Thymus (tissue), 11 donors: ENCODE measurements around the gene CFAP410. TPM values are rescaled to one million over a fixed set of nuclear protein-coding genes. Genes with fewer than 3 reads are reported as not detected.

Experiments used
- DNase-seq, 9 donors: peaks; one replicate each; pipeline ENCODE4 v3.0.0-alpha.2; 2013; ENCODE audit warnings: low spot score in 9 of 9, low read depth in 6 of 9, missing footprints in 1 of 9
- H3K27ac ChIP-seq, 2 donors: one replicate each; pipeline ENCODE4 v1.5.1; 2013; ENCODE audit warnings: control low read depth in 1 of 2, low read depth in 1 of 2, low read length in 1 of 2, mild to moderate bottlenecking in 1 of 2, moderate library complexity in 1 of 2
- H3K27me3 ChIP-seq, 2 donors: one replicate each; pipeline ENCODE4 v1.5.1; 2013; ENCODE audit warnings: low read length in 1 of 2; ENCODE audit not compliant: control insufficient read depth in 2 of 2, insufficient read depth in 1 of 2
- H3K36me3 ChIP-seq, 2 donors: one replicate each; pipeline ENCODE4 v1.5.1; 2013; ENCODE audit warnings: low read length in 1 of 2, mild to moderate bottlenecking in 1 of 2, moderate library complexity in 1 of 2; ENCODE audit not compliant: control insufficient read depth in 2 of 2, insufficient read depth in 2 of 2
- H3K4me1 ChIP-seq, 2 donors: one replicate each; pipeline ENCODE4 v1.5.1; 2013; ENCODE audit warnings: low read length in 2 of 2; ENCODE audit not compliant: control insufficient read depth in 2 of 2, insufficient read depth in 2 of 2
- H3K4me3 ChIP-seq, 2 donors: one replicate each; pipeline ENCODE4 v1.5.1; 2013; ENCODE audit warnings: low read length in 2 of 2, control low read depth in 1 of 2, mild to moderate bottlenecking in 1 of 2
- H3K9me3 ChIP-seq, 2 donors: one replicate each; pipeline ENCODE4 v1.5.1; 2013; ENCODE audit warnings: low read length in 1 of 2, mild to moderate bottlenecking in 1 of 2; ENCODE audit not compliant: control insufficient read depth in 2 of 2, insufficient read depth in 1 of 2
- WGBS: extraction: QIAGEN DNeasy Blood & Tissue Kit; methylation state at CpG from one replicate; pipeline ENCODE4 v1.1.7; 2013; 5-methylcytosine and 5-hydroxymethylcytosine counted together
- polyA plus RNA-seq: library from polyadenylated mRNA; stranded (reverse); fragments of 200-250 nt; gene quantifications from one replicate; pipeline ENCODE4 v1.2.3, GENCODE V29; 2013
- total RNA-seq: library from RNA; stranded (reverse); fragments of 120-200 nt; gene quantifications from one replicate; pipeline ENCODE4 v1.2.4, GENCODE V29; 2013
- donor health status: healthy.

CFAP410 gene
- total and polyA plus RNA-seq, 2 donors: 15.3 to 62.5 TPM

GRCh38 chr21:44378646-44379514 lies 39.7 kb upstream of the CFAP410 start:
- peaks cover 0 to 14% of the 10 kb centered on the region in 2 donors for H3K9me3 ChIP-seq
- peaks cover 0 to 4% of the 10 kb centered on the region in 2 donors for H3K36me3 ChIP-seq
- no peak overlapping the region for H3K4me3 ChIP-seq
- WGBS: 98% methylated on average over 34 of the region's 34 CpGs
- no peaks in the 10 kb centered on the region for H3K27me3 ChIP-seq
- DNase-seq: no peak
- H3K4me1 ChIP-seq: peaks cover 0 to 6% of the 10 kb centered on the region in 2 donors
- H3K27ac ChIP-seq: no peak overlapping the region

GRCh38 chr21:44377922-44378645 lies 38.9 kb upstream of the CFAP410 start:
- peaks cover 0 to 6% of the 10 kb centered on the region in 2 donors for H3K4me1 ChIP-seq
- WGBS: 92% methylated on average over 22 of the region's 22 CpGs
- H3K27me3 ChIP-seq: no peaks in the 10 kb centered on the region
- H3K4me3 ChIP-seq: no peak overlapping the region
- H3K9me3 ChIP-seq: peaks cover 0 to 14% of the 10 kb centered on the region in 2 donors
- peaks cover 0 to 3% of the 10 kb centered on the region in 2 donors for H3K36me3 ChIP-seq
- DNase-seq: no peak
- no peak overlapping the region for H3K27ac ChIP-seq

- Histone ChIP-seq H3K36me3 (no peaks in the 10 kb centered on the region), H3K9me3 (peaks cover 0 to 14% of the 10 kb centered on the region in 2 donors), H3K4me1 (peaks cover 0 to 6% of the 10 kb centered on the region in 2 donors), H3K4me3 (no peak overlapping the region), H3K27ac (no peak overlapping the region), H3K27me3 (no peaks in the 10 kb centered on the region)
- 94% methylated on average over 24 of the region's 24 CpGs for WGBS
- no peak for DNase-seq
Measured at GRCh38 chr21:44377201-44377921, 38.2 kb upstream of the CFAP410 start.

- no peak overlapping the region for H3K4me3 ChIP-seq
- H3K9me3 ChIP-seq: peaks cover 0 to 14% of the 10 kb centered on the region in 2 donors
- H3K36me3 ChIP-seq: no peaks in the 10 kb centered on the region
- no peak for DNase-seq
- no peaks in the 10 kb centered on the region for H3K27me3 ChIP-seq
- 98% methylated on average over 9 of the region's 9 CpGs for WGBS
- H3K27ac ChIP-seq: no peak overlapping the region
- H3K4me1 ChIP-seq: peaks cover 0 to 6% of the 10 kb centered on the region in 2 donors
Measured at GRCh38 chr21:44376606-44377005, 37.4 kb upstream of the CFAP410 start.

GRCh38 chr21:44375761-44376241 lies 36.6 kb upstream of the CFAP410 start:
- H3K27ac ChIP-seq: no peak overlapping the region
- no peaks in the 10 kb centered on the region for H3K27me3 ChIP-seq
- H3K9me3 ChIP-seq: peaks cover 0 to 16% of the 10 kb centered on the region in 2 donors
- H3K36me3 ChIP-seq: no peaks in the 10 kb centered on the region
- no peak for DNase-seq
- no peak overlapping the region for H3K4me3 ChIP-seq
- WGBS: 96% methylated on average over 19 of the region's 19 CpGs
- peaks cover 0 to 6% of the 10 kb centered on the region in 2 donors for H3K4me1 ChIP-seq

- Histone ChIP-seq H3K27ac (no peak overlapping the region), H3K27me3 (no peaks in the 10 kb centered on the region), H3K36me3 (no peaks in the 10 kb centered on the region), H3K4me3 (no peak overlapping the region), H3K4me1 (peaks cover 0 to 6% of the 10 kb centered on the region in 2 donors), H3K9me3 (peaks cover 0 to 17% of the 10 kb centered on the region in 2 donors)
- 28% methylated on average over 10 of the region's 10 CpGs for WGBS
- DNase-seq: peak in 1 of 9 donors; percentile 47
Measured at GRCh38 chr21:44375281-44375651, 36.1 kb upstream of the CFAP410 start.

- Histone ChIP-seq H3K36me3 (no peaks in the 10 kb centered on the region), H3K4me3 (no peak overlapping the region), H3K27me3 (no peaks in the 10 kb centered on the region), H3K9me3 (peaks cover 0 to 17% of the 10 kb centered on the region in 2 donors), H3K27ac (no peak overlapping the region), H3K4me1 (peaks cover 0 to 6% of the 10 kb centered on the region in 2 donors)
- no peak for DNase-seq
- 85% methylated on average over 24 of the region's 24 CpGs for WGBS
Measured at GRCh38 chr21:44374601-44375280, 35.6 kb upstream of the CFAP410 start.

GRCh38 chr21:44372616-44373015 lies 33.4 kb upstream of the CFAP410 start:
- H3K27me3 ChIP-seq: no peaks in the 10 kb centered on the region
- 95% methylated on average over 8 of the region's 8 CpGs for WGBS

More at GRCh38 chr21:44372616-44373015, 33.4 kb upstream of the CFAP410 start:
- Histone ChIP-seq H3K4me1 (peaks cover 0 to 6% of the 10 kb centered on the region in 2 donors), H3K4me3 (no peak overlapping the region), H3K9me3 (peaks cover 0 to 13% of the 10 kb centered on the region in 2 donors), H3K36me3 (no peaks in the 10 kb centered on the region), H3K27ac (no peak overlapping the region)
- no peak for DNase-seq
